HepG2 (cell line): ENCODE data around the gene CACNA1C.

Experiments used
- ELF1 ChIP-seq: sonication (generic); formaldehyde crosslinking; IDR thresholded peaks from 2 replicates; pipeline ENCODE4 v1.4.0; 2020; ENCODE audit warnings: missing genetic modification reagents
- MAFK ChIP-seq, 2 experiments: IDR thresholded peaks in 1 of 2; conservative IDR thresholded peaks in 1 of 2; 2 replicates each; pipeline ENCODE4 v1.6.1; 2011; ENCODE audit warnings: improper control_type of control experiment in 2 of 2, low read length in 2 of 2
- POLR2AphosphoS5 ChIP-seq: IDR thresholded peaks from 2 replicates; pipeline ENCODE4 v1.6.1; 2012; ENCODE audit warnings: low read depth, low read length
- RAD21 ChIP-seq: fragments of 450-650 bp; formaldehyde crosslinking; IDR thresholded peaks from 2 replicates; pipeline ENCODE4 v1.5.0; 2020; ENCODE audit warnings: mild to moderate bottlenecking
- SMC3 ChIP-seq: IDR thresholded peaks from 2 replicates; pipeline ENCODE4 v1.6.1; 2011; ENCODE audit warnings: low read length, improper control_type of control experiment
- TOE1 ChIP-seq: sonication (generic); formaldehyde crosslinking; IDR thresholded peaks from 2 replicates; pipeline ENCODE4 v1.4.0; 2020; ENCODE audit warnings: mild to moderate bottlenecking, missing genetic modification reagents
- TF ChIP-seq, protein P1 (sequence below): IDR thresholded peaks from 2 replicates; pipeline ENCODE4 v1.6.1; 2016; ENCODE audit warnings: low read depth, borderline replicate concordance
- TF ChIP-seq, protein P2 (sequence below): IDR thresholded peaks from 2 replicates; pipeline ENCODE4 v1.6.1; 2016; ENCODE audit warnings: low read depth, control low read depth
- TF ChIP-seq, protein P3 (sequence below): sonication (generic); formaldehyde crosslinking; IDR thresholded peaks from 2 replicates; pipeline ENCODE4 v1.5.0; 2020; ENCODE audit warnings: mild to moderate bottlenecking, missing genetic modification reagents, moderate library complexity
- TF ChIP-seq, protein P4 (sequence below): sonication (generic); formaldehyde crosslinking; conservative IDR thresholded peaks from 2 replicates; pipeline ENCODE4 v1.4.0; 2020; ENCODE audit warnings: missing genetic modification reagents
- TF ChIP-seq, protein P5 (sequence below): sonication (generic); formaldehyde crosslinking; IDR thresholded peaks from 2 replicates; pipeline ENCODE4 v1.4.0; 2020; ENCODE audit warnings: missing genetic modification reagents

DNA sequence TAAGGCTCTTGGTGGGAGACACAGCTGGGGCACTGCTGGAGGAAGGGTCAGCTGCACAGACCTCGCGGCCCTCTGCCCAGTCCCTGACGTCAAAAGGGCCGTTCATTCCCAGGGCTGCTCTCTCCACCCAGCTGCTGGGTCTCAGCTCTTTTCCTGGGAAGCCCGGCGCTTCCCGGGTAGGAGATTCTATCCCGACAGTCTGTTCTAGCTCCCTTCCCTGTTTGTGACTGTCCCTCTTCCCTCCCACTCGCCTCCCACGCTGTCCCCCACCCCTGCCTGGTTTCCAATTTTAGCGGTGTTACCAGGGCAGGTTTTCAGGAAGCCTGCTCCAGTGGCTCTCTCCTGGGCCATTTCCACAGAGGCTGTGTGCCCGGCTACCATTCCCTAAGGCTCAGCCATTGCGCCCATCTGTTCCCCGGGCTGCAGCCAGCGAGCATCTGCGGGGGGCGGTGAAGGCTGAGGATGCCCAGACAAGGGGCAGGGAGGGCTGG is 186.6 kb downstream of the CACNA1C start:
- TF ChIP-seq MAFK (conservative IDR thresholded peaks at IDR 0.05 in 1 of 2, IDR thresholded peaks at IDR 0.05 in 1 of 2; ENCODE audit: low read length in 2 of 2) (no peak), TOE1 (no peak), SMC3 (no peak), RAD21 (CRISPR knock-in tag) (no peak), POLR2AphosphoS5 (no peak), ELF1 (CRISPR knock-in tag) (no peak)
- TF ChIP-seq, protein P1, sequence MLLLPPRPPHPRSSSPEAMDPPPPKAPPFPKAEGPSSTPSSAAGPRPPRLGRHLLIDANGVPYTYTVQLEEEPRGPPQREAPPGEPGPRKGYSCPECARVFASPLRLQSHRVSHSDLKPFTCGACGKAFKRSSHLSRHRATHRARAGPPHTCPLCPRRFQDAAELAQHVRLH: no peak
- TF ChIP-seq, protein P2, sequence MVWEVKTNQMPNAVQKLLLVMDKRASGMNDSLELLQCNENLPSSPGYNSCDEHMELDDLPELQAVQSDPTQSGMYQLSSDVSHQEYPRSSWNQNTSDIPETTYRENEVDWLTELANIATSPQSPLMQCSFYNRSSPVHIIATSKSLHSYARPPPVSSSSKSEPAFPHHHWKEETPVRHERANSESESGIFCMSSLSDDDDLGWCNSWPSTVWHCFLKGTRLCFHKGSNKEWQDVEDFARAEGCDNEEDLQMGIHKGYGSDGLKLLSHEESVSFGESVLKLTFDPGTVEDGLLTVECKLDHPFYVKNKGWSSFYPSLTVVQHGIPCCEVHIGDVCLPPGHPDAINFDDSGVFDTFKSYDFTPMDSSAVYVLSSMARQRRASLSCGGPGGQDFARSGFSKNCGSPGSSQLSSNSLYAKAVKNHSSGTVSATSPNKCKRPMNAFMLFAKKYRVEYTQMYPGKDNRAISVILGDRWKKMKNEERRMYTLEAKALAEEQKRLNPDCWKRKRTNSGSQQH (CRISPR knock-in tag): no peak
- TF ChIP-seq, protein P3, sequence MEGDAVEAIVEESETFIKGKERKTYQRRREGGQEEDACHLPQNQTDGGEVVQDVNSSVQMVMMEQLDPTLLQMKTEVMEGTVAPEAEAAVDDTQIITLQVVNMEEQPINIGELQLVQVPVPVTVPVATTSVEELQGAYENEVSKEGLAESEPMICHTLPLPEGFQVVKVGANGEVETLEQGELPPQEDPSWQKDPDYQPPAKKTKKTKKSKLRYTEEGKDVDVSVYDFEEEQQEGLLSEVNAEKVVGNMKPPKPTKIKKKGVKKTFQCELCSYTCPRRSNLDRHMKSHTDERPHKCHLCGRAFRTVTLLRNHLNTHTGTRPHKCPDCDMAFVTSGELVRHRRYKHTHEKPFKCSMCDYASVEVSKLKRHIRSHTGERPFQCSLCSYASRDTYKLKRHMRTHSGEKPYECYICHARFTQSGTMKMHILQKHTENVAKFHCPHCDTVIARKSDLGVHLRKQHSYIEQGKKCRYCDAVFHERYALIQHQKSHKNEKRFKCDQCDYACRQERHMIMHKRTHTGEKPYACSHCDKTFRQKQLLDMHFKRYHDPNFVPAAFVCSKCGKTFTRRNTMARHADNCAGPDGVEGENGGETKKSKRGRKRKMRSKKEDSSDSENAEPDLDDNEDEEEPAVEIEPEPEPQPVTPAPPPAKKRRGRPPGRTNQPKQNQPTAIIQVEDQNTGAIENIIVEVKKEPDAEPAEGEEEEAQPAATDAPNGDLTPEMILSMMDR: no peak
- TF ChIP-seq, protein P4, sequence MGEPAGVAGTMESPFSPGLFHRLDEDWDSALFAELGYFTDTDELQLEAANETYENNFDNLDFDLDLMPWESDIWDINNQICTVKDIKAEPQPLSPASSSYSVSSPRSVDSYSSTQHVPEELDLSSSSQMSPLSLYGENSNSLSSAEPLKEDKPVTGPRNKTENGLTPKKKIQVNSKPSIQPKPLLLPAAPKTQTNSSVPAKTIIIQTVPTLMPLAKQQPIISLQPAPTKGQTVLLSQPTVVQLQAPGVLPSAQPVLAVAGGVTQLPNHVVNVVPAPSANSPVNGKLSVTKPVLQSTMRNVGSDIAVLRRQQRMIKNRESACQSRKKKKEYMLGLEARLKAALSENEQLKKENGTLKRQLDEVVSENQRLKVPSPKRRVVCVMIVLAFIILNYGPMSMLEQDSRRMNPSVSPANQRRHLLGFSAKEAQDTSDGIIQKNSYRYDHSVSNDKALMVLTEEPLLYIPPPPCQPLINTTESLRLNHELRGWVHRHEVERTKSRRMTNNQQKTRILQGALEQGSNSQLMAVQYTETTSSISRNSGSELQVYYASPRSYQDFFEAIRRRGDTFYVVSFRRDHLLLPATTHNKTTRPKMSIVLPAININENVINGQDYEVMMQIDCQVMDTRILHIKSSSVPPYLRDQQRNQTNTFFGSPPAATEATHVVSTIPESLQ (CRISPR knock-in tag): no peak
- TF ChIP-seq, protein P5, sequence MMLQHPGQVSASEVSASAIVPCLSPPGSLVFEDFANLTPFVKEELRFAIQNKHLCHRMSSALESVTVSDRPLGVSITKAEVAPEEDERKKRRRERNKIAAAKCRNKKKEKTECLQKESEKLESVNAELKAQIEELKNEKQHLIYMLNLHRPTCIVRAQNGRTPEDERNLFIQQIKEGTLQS (CRISPR knock-in tag): no peak
